ENCODE data around the gene DPP10.

DPP10 gene

GRCh38 chr2:115162494-115163293 lies 720.3 kb downstream of the DPP10 start:
- no peak for TF ChIP-seq ZFX (IDR thresholded peaks at IDR 0.05; ENCODE audit: borderline replicate concordance)
- TF ChIP-seq CTCF (IDR thresholded peaks at IDR 0.05), result no peak
- H3K27ac ChIP-seq, result peak overlapping the region; percentile 72

GRCh38 chr2:115163572-115163971 lies 721.1 kb downstream of the DPP10 start:
- H3K27ac ChIP-seq, result 0 out of 2 replicates have a peak overlapping the region, but pooled peaks have one; percentile 72
- TF ChIP-seq ZFX (IDR thresholded peaks at IDR 0.05; ENCODE audit: borderline replicate concordance) (no peak), CTCF (IDR thresholded peaks at IDR 0.05) (peak; percentile 36)

GRCh38 chr2:115165529-115166109 lies 723.2 kb downstream of the DPP10 start:
- TF ChIP-seq ZFX (IDR thresholded peaks at IDR 0.05; ENCODE audit: borderline replicate concordance) (no peak), CTCF (IDR thresholded peaks at IDR 0.05) (peak; percentile 87)

GRCh38 chr2:115168457-115168856 lies 726.0 kb downstream of the DPP10 start:
- H3K27ac ChIP-seq, result no peak overlapping the region
- TF ChIP-seq CTCF (IDR thresholded peaks at IDR 0.05) (no peak), ZFX (IDR thresholded peaks at IDR 0.05; ENCODE audit: borderline replicate concordance) (no peak)

More at GRCh38 chr2:115165529-115166109, 723.2 kb downstream of the DPP10 start:
- no peak overlapping the region for H3K27ac ChIP-seq

- H3K27ac ChIP-seq, result no peak overlapping the region
- TF ChIP-seq ZFX (IDR thresholded peaks at IDR 0.05; ENCODE audit: borderline replicate concordance) (no peak), CTCF (IDR thresholded peaks at IDR 0.05) (no peak)
These were observed 727.4 kb downstream of the DPP10 start for GRCh38 chr2:115169814-115170213.

- TF ChIP-seq ZFX (IDR thresholded peaks at IDR 0.05; ENCODE audit: borderline replicate concordance) (no peak), CTCF (IDR thresholded peaks at IDR 0.05) (no peak)
- H3K27ac ChIP-seq, result no peak overlapping the region
These were observed 729.3 kb downstream of the DPP10 start for GRCh38 chr2:115171751-115172150.

- TF ChIP-seq ZFX (IDR thresholded peaks at IDR 0.05; ENCODE audit: borderline replicate concordance), result no peak
- TF ChIP-seq CTCF (IDR thresholded peaks at IDR 0.05), result no peak
- no peak overlapping the region for H3K27ac ChIP-seq
These were observed 732.2 kb downstream of the DPP10 start for GRCh38 chr2:115174651-115175050.

Measured in 22Rv1 (cell line).